ENCODE results near the gene CRACR2B.

The CRACR2B gene

DNA sequence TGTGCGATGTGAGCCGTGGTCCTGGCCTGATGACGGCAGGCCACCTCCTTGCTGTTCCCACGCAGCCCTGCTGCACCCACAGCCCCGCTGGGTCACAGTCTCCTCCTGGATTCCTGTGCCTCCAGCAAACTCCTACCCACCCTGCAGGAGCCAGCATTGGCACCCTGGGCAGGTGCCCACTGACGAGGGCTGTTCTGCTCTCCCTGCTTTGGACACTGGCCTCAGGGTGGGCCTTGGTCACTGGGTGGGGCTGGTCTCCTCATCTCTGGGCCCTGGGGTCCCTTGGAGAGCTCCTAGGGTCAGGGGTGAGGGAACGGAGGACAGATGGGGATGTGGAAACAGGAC, 27.6 kb downstream of the CRACR2B start:
- no peak for DNase-seq

- no peak for DNase-seq
These were observed 28.1 kb downstream of the CRACR2B start for GRCh38 chr11:855796-856195.

- DNase-seq = no peak
These were observed 28.7 kb downstream of the CRACR2B start for GRCh38 chr11:856397-856796.

DNA sequence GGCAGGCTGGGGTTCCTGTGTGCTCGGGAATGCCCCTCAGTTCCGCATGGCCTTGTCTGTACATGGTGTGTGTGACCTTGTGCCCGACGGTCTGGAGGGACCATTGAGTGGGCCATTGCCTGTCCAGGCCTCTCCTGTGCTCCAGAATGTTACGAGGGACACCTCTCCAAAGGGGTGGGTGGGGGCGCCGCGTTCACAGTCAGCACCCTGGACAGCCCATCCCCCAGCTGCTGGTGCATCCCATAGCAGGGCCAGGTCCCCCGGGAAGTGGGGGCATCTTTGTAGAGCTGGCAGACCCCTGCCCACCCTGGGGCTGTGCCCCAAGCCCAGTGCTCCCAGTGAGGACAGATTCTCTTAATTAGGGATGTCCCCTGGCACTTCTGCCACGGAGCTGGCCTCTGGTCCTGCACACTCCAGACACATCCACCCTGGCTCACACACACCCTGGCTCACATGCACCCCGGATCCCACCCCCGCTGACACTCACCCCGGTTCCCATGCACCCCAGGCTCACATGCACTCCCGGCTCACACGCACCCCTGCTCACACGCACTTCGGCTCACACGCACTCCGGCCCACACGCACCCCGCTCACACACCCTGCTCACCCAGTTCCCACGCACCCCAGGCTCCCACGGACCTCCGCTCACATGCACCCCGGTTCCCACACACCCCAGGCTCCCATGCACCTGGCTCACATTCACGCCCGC, 30.5 kb downstream of the CRACR2B start:
- DNase-seq = no peak

DNA sequence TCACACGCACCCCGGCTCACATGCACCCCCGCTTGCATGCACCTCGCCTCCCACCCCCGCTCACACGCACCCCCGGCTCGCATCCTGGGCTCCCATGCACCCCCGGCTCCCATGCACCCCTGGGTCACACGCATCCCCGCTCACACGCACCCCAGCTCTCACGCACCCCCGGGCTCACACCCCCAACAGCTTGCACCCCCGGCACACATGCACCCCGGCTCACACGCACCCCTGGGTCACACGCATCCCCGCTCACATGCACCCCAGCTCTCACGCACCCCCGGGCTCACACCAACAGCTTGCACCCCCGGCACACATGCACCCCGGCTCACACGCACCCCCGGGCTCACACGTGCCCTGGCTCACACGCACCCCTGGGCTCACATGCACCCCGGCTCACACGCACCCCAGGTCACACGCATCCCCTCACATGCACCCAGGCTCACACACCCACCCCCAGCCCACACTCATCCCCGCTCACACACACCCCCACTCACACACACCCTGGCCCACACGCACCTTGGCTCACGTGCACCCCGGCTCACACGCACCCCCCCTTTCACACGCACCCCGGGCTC, 31.1 kb downstream of the CRACR2B start:
- no peak for DNase-seq

- no peak for DNase-seq
These were observed 31.8 kb downstream of the CRACR2B start for GRCh38 chr11:859394-860131.

GRCh38 chr11:860234-861104, 32.8 kb downstream of the CRACR2B start:
- no peak for DNase-seq

- no peak for DNase-seq
These were observed 33.4 kb downstream of the CRACR2B start for GRCh38 chr11:861105-861479.

GRCh38 chr11:862081-862661, 34.5 kb downstream of the CRACR2B start:
- DNase-seq = no peak

DNA sequence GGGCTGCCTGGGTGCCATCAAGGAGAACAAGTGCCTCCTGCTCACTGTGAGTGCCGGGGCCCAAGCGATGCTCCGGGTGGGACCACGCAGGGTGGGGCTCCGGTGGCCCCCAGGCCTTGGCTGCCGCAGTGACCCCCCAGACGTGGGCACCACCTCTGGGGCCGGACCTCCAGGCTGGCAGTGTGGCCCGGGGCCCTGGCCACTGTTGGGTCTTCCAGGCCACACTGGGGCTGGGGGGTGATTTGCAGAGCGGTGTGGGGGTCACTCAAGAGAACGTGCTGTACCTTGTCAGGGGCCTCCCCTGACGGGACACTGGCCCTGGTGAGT, 34.9 kb downstream of the CRACR2B start:
- no peak for DNase-seq

GRCh38 chr11:863023-863909, 35.5 kb downstream of the CRACR2B start:
- DNase-seq = no peak

- DNase-seq = no peak
These were observed 36.5 kb downstream of the CRACR2B start for GRCh38 chr11:863910-864827.

GRCh38 chr11:864898-865297, 37.2 kb downstream of the CRACR2B start:
- no peak for DNase-seq

GRCh38 chr11:865462-866430, 38.0 kb downstream of the CRACR2B start:
- DNase-seq = no peak

DNA sequence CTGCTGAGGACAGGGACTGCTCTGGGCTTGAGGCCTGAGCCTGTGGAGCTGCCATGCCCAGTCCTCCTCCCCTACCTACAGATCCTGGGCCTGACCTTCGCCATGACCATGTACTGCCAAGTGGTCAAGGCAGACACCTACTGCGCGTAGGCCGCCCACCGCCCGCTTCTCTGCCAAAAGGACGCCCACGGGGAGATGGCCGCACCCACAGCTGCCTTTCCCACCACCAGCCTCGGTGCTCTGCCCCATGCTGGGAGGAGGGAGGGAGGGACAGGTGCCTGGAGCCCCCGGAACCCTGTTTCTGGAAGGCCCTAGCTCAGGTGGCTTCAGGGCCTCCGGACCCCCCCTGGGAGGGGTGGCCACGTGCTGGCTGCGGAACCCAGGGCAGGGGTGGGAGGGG, 38.8 kb downstream of the CRACR2B start:
- no peak for DNase-seq

DNA sequence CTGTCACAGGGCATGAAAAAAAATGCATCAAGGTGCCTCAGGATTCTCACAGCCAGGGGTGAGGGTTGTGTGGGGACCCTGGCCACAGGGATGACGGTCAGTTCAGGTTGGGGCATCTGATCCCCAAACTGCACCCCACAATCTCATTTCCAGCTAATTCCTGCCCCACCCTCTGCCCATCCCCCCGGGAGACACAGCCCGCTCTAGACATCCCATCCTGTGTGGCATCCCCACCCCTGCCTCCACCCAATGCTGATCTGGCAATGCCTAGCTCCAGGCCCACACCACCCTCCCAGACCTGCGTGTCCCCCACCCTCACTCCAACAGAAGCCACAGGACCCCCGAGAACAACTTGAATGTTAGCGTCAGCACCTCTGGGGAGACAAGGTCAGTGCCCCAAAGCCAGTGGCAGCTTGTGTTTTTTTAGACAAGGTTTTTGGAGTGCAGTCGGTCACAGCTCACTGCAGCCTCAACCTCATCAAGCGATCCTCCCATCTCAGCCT, 40.2 kb downstream of the CRACR2B start:
- DNase-seq = no peak

DNA sequence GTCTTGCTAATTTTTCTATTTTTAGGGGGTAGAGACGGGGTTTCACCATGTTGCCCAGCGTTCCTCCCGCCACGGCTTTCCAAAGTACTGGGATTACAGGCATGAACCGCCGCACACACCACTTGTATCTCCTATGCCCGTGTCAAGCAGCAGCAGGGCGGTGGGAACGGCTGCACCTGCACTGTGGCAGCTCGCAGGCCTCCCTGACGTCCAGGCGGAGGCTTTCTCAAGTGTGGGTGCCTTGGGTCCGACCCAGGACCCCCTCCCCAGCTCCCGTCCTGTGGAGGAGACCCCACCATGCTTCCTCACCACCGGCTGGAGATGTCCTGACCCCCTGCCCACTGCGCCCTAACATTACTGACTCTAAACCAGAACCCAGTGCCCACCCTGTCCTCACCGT, 40.7 kb downstream of the CRACR2B start:
- no peak for DNase-seq

GRCh38 chr11:868802-869201, 41.1 kb downstream of the CRACR2B start:
- no peak for DNase-seq

DNA sequence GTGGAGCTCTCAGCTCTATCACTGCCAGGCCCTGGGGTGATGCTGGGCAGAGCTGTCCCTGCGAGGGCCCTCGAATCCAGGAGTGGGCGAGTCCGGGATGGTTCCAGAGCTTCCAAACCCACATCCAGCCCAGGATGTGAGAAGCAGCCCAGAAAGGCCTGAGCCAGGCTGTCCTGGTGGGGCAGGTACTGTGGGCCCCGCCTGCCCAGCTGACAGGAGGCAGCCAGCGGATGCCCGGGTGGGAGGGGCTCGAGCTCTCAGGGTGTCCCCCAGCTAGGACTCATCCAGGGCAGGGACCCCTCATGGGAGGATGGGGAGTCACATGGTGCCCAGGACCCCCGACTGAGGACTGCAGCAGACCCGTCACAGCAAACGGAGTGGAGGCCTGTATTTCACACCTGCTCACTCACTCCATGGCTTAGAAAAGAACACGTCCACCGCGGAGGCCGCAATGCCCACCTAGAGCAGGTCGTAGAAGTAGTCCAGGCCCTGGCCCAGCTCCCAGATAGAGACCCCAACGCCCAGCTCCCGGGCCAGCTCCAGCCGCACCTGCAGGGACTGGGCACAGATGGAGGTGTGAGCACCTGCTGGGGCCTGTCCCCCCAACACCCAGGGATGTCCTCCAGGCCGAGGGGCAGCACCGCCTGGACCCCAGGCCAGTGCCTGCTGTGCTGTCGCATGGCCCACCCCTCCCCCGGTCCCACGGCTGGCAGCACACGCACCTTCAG, 41.8 kb downstream of the CRACR2B start:
- DNase-seq = no peak

All from NCI-H2029 treated with DMSO at 0.1 percent for 48 hours (cell line).